ENCODE data around the gene NAALADL2.

- TF ChIP-seq, protein P1, sequence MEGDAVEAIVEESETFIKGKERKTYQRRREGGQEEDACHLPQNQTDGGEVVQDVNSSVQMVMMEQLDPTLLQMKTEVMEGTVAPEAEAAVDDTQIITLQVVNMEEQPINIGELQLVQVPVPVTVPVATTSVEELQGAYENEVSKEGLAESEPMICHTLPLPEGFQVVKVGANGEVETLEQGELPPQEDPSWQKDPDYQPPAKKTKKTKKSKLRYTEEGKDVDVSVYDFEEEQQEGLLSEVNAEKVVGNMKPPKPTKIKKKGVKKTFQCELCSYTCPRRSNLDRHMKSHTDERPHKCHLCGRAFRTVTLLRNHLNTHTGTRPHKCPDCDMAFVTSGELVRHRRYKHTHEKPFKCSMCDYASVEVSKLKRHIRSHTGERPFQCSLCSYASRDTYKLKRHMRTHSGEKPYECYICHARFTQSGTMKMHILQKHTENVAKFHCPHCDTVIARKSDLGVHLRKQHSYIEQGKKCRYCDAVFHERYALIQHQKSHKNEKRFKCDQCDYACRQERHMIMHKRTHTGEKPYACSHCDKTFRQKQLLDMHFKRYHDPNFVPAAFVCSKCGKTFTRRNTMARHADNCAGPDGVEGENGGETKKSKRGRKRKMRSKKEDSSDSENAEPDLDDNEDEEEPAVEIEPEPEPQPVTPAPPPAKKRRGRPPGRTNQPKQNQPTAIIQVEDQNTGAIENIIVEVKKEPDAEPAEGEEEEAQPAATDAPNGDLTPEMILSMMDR (IDR thresholded peaks at IDR 0.05; ENCODE audit: insufficient read depth, low read length, poor library complexity, severe bottlenecking), result no peak
- no peak for TF ChIP-seq EZH2phosphoT487 (conservative IDR thresholded peaks at IDR 0.05; ENCODE audit: low read length)
These were observed 206.4 kb downstream of the NAALADL2 start for GRCh38 chr3:175065497-175065896.
